Medulla oblongata (tissue), 1 donor: ENCODE measurements around the gene NHSL1.
"Not testable (repeated sequence)": the region's sequence is repeated elsewhere in the genome, so short reads cannot be mapped to it uniquely, and the experiment has no call there.

Experiments
- DNase-seq: peaks from one replicate; pipeline ENCODE4 v3.0.0-alpha.2; 2015; ENCODE audit errors: extremely low spot score

Gene NHSL1

DNA sequence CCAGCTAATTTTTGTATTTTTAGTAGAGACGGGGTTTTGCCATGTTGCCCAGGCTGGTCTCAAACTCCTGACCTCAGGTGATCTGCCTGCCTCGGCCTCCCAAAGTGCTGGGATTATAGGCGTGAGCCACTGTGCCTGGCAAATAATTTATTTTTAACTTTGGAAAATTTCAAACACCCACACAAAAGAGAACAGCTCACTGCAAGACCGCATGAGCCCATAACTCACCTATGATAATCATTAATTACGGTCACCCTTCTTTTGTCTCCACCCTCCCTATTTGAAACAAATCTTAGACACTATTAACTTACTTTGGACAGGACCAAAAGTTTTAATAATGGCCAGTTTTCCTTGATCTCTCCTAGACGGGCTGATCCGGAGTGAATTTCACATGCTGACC lies 74.0 kb downstream of the NHSL1 start:
- DNase-seq, result not testable (repeated sequence)

DNA sequence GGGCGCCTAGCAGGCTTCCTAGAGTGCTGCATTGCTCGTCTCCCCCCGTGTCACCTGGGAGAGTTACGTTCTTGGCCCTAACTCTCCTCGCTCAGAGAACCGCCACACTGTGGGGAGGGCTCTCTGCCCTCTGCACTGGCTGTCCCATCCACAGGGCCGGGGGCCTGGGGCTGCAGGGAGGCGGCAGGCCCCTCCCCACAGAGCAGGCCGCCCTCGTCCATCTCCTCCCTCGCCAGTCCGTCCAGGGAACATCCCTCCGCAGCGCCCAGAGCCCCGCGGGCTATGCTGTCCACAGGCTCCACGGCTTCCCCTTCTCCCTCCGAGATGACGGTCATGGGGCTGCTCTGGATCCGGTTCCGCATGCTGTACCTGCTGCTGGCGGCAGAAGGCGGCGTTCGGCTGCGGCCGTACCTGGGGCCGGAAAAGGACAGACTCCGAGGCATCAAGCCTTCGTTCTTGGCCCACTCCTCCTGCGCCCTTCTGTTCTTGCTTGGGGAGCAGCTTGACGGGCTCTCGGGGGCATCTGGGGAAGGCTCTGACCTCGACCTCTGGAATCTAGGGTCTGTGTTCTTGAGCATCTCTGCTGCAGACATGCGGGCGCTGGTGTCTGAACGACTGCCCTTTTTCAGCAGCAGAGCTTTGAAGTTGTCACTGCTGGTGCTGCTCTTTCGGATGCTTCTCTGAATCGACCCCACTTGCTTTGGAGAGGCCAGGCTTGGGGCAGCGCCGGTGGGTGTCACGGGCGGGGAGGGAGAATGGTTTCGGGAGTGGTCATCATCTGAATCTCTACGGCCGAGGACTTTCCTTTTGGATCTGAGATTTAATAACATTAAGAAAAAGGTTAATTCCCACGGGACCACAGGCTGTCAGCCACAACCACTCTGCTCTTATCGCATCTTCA lies 75.0 kb downstream of the NHSL1 start:
- DNase-seq, result no peak

GRCh38 chr6:138422861-138423260 lies 76.4 kb downstream of the NHSL1 start:
- no peak for DNase-seq

GRCh38 chr6:138421608-138422007 lies 77.7 kb downstream of the NHSL1 start:
- DNase-seq, result no peak

GRCh38 chr6:138421089-138421488 lies 78.2 kb downstream of the NHSL1 start:
- DNase-seq, result no peak

GRCh38 chr6:138420356-138420755 lies 78.9 kb downstream of the NHSL1 start:
- no peak for DNase-seq

GRCh38 chr6:138419766-138420165 lies 79.5 kb downstream of the NHSL1 start:
- DNase-seq, result no peak

- DNase-seq, result no peak
Observed at GRCh38 chr6:138418118-138418742, 81.1 kb downstream of the NHSL1 start.

- no peak for DNase-seq
Observed at GRCh38 chr6:138417493-138418117, 81.7 kb downstream of the NHSL1 start.

GRCh38 chr6:138416206-138416605 lies 83.1 kb downstream of the NHSL1 start:
- DNase-seq, result no peak

DNA sequence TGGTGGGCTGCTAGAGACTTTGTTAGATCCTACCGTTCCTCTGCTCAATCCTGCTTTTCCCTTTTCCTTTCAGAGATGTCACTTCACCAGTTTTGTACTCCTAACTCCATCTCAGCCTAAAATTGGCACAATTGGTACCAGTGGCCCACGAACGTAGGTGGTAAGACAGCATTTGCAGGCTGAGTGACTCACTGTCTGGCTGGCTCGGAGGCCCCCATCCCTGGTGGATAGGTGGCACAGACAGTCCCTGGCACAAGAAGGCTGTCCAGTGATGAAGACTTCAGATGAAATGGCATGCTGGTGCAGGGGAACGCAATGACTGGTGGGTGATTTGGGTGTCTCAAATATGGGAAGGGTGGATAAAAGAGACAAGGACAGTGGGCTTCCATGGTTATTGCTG lies 84.2 kb downstream of the NHSL1 start:
- DNase-seq, result no peak

- no peak for DNase-seq
Observed at GRCh38 chr6:138410972-138411880, 88.1 kb downstream of the NHSL1 start.

DNA sequence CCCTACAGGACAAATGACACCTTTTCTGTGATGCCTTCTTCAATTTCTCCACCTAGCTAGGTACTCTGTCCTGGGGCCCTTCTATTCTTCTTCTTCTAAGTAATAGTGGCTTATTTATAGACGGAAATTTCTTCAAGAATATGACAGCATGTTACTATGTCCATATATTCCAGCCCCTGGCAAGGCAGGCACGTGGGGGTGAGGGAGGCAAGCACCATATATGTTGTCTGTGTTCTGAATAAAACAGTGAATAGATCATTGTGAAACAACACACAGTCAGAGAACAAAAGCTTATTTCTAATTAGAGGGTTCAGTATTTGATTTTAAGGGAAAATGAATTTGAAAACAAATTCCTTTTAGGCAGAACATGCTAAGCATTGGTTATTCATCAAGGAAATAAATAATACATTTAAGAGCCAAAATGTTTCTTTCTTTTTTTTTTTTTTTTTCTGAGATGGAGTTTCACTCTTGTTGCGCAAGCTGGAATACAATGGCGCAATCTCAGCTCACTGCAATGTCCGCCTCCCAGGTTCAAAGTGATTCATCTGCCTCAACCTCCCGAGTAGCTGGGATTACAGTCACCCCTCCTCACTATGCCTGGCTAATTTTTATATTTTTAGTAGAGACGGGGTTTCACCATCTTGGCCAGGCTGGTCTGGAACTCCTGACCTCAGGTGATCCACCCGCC lies 89.1 kb downstream of the NHSL1 start:
- no peak for DNase-seq

- no peak for DNase-seq
Observed at GRCh38 chr6:138406443-138406842, 92.9 kb downstream of the NHSL1 start.

DNA sequence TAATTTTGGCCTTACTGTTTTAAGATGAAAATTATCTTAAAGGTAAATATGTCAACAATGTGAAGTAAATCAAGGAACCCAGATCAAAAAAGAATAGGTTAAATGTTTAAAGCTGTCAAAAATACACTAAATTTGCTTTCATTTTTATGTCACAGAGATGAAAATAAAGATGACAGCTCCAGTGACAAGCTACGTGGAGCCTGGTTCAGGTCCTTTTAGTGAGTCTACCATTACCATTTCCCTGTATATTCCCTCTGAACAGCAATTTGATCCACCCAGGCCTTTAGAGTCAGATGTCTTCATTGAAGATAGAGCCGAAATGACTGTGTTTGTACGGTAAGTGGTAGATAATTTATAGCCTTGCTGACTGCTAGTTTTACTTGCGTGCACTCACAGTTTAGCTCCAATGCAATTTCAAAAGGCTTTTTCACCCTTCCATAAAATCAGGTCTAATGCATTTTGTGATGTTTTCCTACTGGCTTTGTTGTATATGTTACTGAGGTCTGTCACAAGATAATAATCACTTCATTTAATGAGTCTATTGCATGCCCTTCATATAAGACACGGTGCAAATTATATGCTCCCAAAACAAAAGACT lies 93.4 kb downstream of the NHSL1 start:
- no peak for DNase-seq

DNA sequence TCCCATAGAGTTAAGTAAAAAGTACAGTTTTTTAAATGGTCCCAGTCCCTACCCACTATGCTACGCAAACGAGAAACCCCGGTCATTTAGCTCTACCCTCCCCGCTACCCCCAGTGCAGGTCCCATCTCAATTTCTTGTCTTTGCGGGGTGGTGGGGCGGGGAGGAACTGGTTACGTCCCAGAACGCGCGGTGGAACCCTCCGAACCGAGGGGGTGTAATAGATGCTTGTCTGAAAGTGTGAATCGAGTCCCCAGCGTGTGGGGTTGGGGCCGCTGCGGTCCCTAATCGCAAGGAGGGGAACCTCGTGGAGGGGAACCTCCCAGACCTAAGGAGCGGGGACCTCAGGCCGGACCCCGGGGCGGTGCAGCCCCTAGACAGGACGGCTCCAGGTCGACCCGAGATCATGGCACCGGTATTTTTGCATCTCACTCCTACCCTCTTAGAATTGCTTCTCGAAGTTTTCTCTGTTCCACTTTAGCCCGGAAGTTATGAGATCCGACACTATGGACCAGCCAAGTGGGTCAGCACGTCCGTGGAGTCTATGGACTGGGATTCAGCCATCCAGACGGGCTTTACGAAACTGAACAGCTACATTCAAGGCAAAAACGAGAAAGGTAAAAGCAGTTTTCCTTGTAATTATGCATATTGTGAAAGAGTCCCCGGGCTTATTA lies 94.5 kb downstream of the NHSL1 start:
- DNase-seq, result peak; percentile 39

- DNase-seq, result peak; percentile 83
Observed at GRCh38 chr6:138403801-138404665, 95.3 kb downstream of the NHSL1 start, which contains the start of gene HEBP2. Gene HEBP2 (plus strand): TSS chr6:138404223. CDS start chr6:138404496, 273 bp downstream.

- peak; percentile 21 for DNase-seq
Observed at GRCh38 chr6:138403324-138403800, 95.9 kb downstream of the NHSL1 start.

- DNase-seq, result no peak
Observed at GRCh38 chr6:138402838-138403187, 96.5 kb downstream of the NHSL1 start.
